Neuronal stem cell (in vitro differentiated cells): ENCODE data around the gene H6PD.

Source experiments
- DNase-seq: peaks from one replicate; pipeline ENCODE4 v3.0.0-alpha.2; 2013; ENCODE audit warnings: low spot score
- H2AFZ ChIP-seq: one replicate; pipeline ENCODE4 v1.6.1; 2013; ENCODE audit warnings: mild to moderate bottlenecking, low read length, inconsistent platforms
- H2AK5ac ChIP-seq: 2 replicates; pipeline ENCODE4 v1.6.1; 2013; ENCODE audit warnings: low read depth, mild to moderate bottlenecking, inconsistent platforms, low read length, moderate library complexity, mixed read lengths
- H2BK120ac ChIP-seq: 2 replicates; pipeline ENCODE4 v1.6.1; 2013; ENCODE audit warnings: low read depth, mild to moderate bottlenecking, inconsistent platforms, low read length, moderate library complexity, mixed read lengths
- H2BK12ac ChIP-seq: one replicate; pipeline ENCODE4 v1.6.1; 2013; ENCODE audit warnings: low read length, inconsistent platforms
- H2BK15ac ChIP-seq: 2 replicates; pipeline ENCODE4 v1.6.1; 2013; ENCODE audit warnings: mild to moderate bottlenecking, low read length, inconsistent platforms, mixed read lengths
- H2BK5ac ChIP-seq: one replicate; pipeline ENCODE4 v1.6.1; 2013; ENCODE audit warnings: inconsistent platforms, mild to moderate bottlenecking, low read length, moderate library complexity
- H3K14ac ChIP-seq: one replicate; pipeline ENCODE4 v1.6.1; 2013; ENCODE audit warnings: low read length, inconsistent platforms
- H3K18ac ChIP-seq: 2 replicates; pipeline ENCODE4 v1.6.1; 2013; ENCODE audit warnings: low read length, inconsistent platforms
- H3K23ac ChIP-seq: 2 replicates; pipeline ENCODE4 v1.6.1; 2013; ENCODE audit warnings: low read depth, mild to moderate bottlenecking, mixed read lengths, low read length, inconsistent platforms; ENCODE audit not compliant: poor library complexity
- H3K27ac ChIP-seq: replicated peaks from 3 replicates; pipeline ENCODE4 v1.5.1; 2013; ENCODE audit warnings: low read length, inconsistent platforms
- H3K27me3 ChIP-seq, 3 experiments: 2 replicates each; pipeline ENCODE4 v1.6.1; 2013; ENCODE audit warnings: low read length in 3 of 3, mild to moderate bottlenecking in 2 of 3, inconsistent platforms in 1 of 3, low read depth in 1 of 3, mixed read lengths in 1 of 3, moderate library complexity in 1 of 3; ENCODE audit not compliant: control insufficient read depth in 3 of 3, insufficient read depth in 3 of 3
- H3K36me3 ChIP-seq, 2 donors: replicated peaks in 1 of 2; 2 replicates each; pipeline ENCODE4 v1.6.1; 2013; ENCODE audit warnings: low read length in 2 of 2; ENCODE audit not compliant: control insufficient read depth in 2 of 2, insufficient read depth in 2 of 2
- H3K4ac ChIP-seq: 2 replicates; pipeline ENCODE4 v1.6.1; 2013; ENCODE audit warnings: inconsistent platforms, mild to moderate bottlenecking, low read length, moderate library complexity
- H3K4me1 ChIP-seq, 2 donors: 1 replicate in 1 of 2; 2 replicates in 1 of 2; pipeline ENCODE4 v1.6.1; 2013; ENCODE audit warnings: low read length in 2 of 2, low read depth in 1 of 2; ENCODE audit not compliant: control insufficient read depth in 2 of 2, insufficient read depth in 1 of 2
- H3K4me2 ChIP-seq: one replicate; pipeline ENCODE4 v1.6.1; 2013; ENCODE audit warnings: mild to moderate bottlenecking, low read length, inconsistent platforms; ENCODE audit not compliant: insufficient read depth, poor library complexity, severe bottlenecking
- H3K4me3 ChIP-seq, 2 donors: 2 replicates each; pipeline ENCODE4 v1.5.1; 2013; ENCODE audit warnings: low read length in 2 of 2, mild to moderate bottlenecking in 2 of 2, inconsistent platforms in 1 of 2, moderate library complexity in 1 of 2
- H3K79me1 ChIP-seq: one replicate; pipeline ENCODE4 v1.6.1; 2013; ENCODE audit warnings: low read depth, mild to moderate bottlenecking, inconsistent platforms, low read length, moderate library complexity
- H3K9ac ChIP-seq: one replicate; pipeline ENCODE4 v1.6.1; 2013; ENCODE audit warnings: mild to moderate bottlenecking, low read depth, low read length, inconsistent platforms; ENCODE audit not compliant: poor library complexity
- H3K9me3 ChIP-seq, 2 donors: replicated peaks in 1 of 2; 2 replicates each; pipeline versions ENCODE3 to v1.6.1; 2013; ENCODE audit warnings: low read length in 2 of 2, mild to moderate bottlenecking in 2 of 2, inconsistent platforms in 1 of 2, low read depth in 1 of 2, mixed read lengths in 1 of 2, moderate library complexity in 1 of 2; ENCODE audit not compliant: control insufficient read depth in 2 of 2, insufficient read depth in 1 of 2
- H4K8ac ChIP-seq: one replicate; pipeline ENCODE4 v1.6.1; 2013; ENCODE audit warnings: low read depth, mild to moderate bottlenecking, inconsistent platforms, low read length, moderate library complexity
- H4K91ac ChIP-seq: one replicate; pipeline ENCODE4 v1.6.1; 2013; ENCODE audit warnings: low read length, low read depth, mild to moderate bottlenecking, inconsistent platforms; ENCODE audit not compliant: poor library complexity
- WGBS, 2 donors: extraction: QIAGEN DNeasy Blood & Tissue Kit; methylation state at CpG; one replicate each; pipeline ENCODE4 v1.1.7; 2013; ENCODE audit warnings: missing lambda C conversion rate in 2 of 2, mixed read lengths in 1 of 2; ENCODE audit not compliant: insufficient read length in 2 of 2, insufficient replicate concordance in 1 of 2; ENCODE audit errors: extremely low coverage in 2 of 2; 5-methylcytosine and 5-hydroxymethylcytosine counted together

H6PD gene

DNA sequence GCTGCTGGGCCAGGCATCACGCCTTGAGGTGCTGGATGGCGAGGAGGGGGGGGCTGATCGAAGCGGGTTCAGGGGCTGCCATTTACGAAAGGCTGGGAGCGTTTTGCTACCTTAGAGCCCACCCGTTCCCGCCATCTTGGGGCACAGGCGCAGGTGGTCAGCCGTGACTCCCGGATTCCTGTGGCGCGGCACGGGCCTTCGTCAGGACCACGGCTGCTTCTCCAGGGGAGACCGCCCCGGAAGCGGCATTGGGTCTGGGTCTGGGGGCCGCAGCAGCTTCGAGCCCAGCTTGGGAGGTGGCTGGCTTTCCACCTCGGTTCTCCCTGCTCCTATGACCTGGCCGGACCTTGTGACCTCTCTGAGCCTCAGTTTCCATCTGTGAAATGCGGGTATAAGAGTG lies 81.9 kb downstream of the H6PD start:
- Histone ChIP-seq H3K27ac (no peak overlapping the region), H2BK5ac (no peak overlapping the region), H3K23ac (peak overlapping the region; percentile 8), H3K27me3 (peaks cover 0 to 63% (median 0%) of the 10 kb centered on the region in 3 experiments), H3K18ac (peak overlapping the region; percentile 48), H3K4me2 (no peak overlapping the region), H3K4me1 (peaks cover 0 to 20% of the 10 kb centered on the region in 2 donors), H3K9me3 (no peaks in the 10 kb centered on the region), H2AK5ac (peak overlapping the region; percentile 81), H3K36me3 (no peaks in the 10 kb centered on the region), H4K91ac (no peak overlapping the region), H3K79me1 (no peaks in the 10 kb centered on the region), H3K4ac (no peak overlapping the region), H2BK12ac (no peak overlapping the region), H2BK15ac (no peak overlapping the region), H2AFZ (no peak overlapping the region), H3K4me3 (no peak overlapping the region), H3K14ac (no peak overlapping the region), H2BK120ac (no peak overlapping the region), H4K8ac (no peak overlapping the region), H3K9ac (no peak overlapping the region)
- WGBS, 2 donors, result no CpG with 5 or more reads among the region's 24 CpGs
- no peak for DNase-seq

DNA sequence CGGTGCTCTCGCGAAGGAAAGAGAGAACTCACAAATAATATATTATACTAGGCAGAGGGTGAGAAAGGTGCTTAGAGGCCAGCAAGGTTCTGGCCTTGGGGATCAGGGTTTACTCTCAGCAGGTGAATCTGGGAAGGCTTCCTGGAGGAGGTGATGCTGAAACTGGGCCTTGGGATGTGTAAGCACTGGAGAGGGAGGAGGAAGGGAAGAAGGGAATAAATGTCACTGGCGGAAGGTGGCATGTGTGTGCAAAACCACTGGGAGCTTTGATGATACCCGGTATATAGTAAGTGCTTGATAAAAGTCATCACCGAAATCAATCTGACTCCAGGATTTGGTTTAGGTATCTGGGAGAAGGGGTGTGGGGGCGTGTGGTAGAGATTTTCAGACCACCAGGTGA lies 82.5 kb downstream of the H6PD start:
- H2BK12ac ChIP-seq, result no peak overlapping the region
- H2BK120ac ChIP-seq, result no peak overlapping the region

DNA sequence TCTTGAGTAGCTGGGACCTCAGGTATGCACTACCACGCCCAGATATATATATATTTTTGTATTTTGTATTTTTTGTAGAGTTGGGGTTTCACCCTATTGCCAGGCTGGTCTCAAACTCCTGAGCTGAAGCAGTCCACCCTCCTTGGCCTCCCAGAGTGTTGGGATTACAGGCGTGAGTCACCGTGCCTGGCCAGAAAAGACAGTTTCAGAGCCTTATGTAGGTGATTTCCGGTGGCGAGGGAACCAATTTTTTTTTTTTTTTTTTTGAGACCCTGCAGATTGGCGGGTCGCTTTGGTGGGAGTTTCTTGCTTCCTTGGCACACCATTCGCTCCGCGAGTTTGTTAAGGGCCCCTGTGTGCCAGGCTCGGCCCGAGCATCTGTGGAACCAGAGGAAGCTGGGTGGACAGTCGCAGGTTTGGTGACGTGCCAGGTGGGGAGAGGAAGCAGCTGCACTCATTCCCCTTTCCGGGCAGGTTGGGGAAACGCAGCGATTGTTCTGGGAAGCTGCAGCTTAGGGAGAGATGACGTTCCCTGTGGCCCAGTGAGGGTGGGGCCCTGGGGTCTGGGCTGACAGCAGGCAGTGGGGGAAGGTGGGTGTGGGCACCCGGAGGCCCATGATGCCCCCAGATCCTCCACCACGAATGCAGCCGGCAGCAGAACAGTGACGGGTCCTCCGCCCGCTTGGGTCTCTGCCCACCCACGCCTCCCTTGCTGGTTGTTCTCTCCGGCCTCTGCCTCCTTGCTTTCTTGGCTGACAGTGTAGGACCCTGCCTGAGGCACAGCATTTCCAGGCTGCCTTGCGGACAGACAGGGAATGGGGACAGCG lies 83.2 kb downstream of the H6PD start:
- Histone ChIP-seq H3K9me3 (no peaks in the 10 kb centered on the region), H3K27ac (no peak overlapping the region), H2BK5ac (no peak overlapping the region), H4K8ac (no peak overlapping the region), H4K91ac (no peak overlapping the region), H2BK12ac (no peak overlapping the region), H3K79me1 (no peaks in the 10 kb centered on the region), H2BK120ac (no peak overlapping the region), H3K9ac (no peak overlapping the region), H3K27me3 (peaks cover 0 to 70% (median 0%) of the 10 kb centered on the region in 3 experiments), H2BK15ac (no peak overlapping the region), H3K23ac (no peak overlapping the region), H3K4me1 (peaks cover 3 to 23% of the 10 kb centered on the region in 2 donors), H2AK5ac (no peak overlapping the region), H3K4me2 (no peak overlapping the region), H3K18ac (peak overlapping the region; percentile 54), H3K4ac (no peak overlapping the region), H3K14ac (no peak overlapping the region), H2AFZ (no peak overlapping the region), H3K36me3 (no peaks in the 10 kb centered on the region), H3K4me3 (no peak overlapping the region)
- no peak for DNase-seq
- WGBS, 2 donors, result no CpG with 5 or more reads among the region's 28 CpGs

More for the DNA sequence above, 82.5 kb downstream of the H6PD start:
- no peak overlapping the region for H3K18ac ChIP-seq
- no peak overlapping the region for H3K23ac ChIP-seq
- H3K4me3 ChIP-seq, result no peak overlapping the region
- no peak for DNase-seq
- H2BK5ac ChIP-seq, result no peak overlapping the region
- no peaks in the 10 kb centered on the region for H3K36me3 ChIP-seq
- H3K4ac ChIP-seq, result no peak overlapping the region
- H3K9me3 ChIP-seq, result no peaks in the 10 kb centered on the region
- no peaks in the 10 kb centered on the region for H3K79me1 ChIP-seq
- peaks cover 0 to 66% (median 0%) of the 10 kb centered on the region in 3 experiments for H3K27me3 ChIP-seq
- H3K14ac ChIP-seq, result no peak overlapping the region
- no CpG with 5 or more reads among the region's 7 CpGs for WGBS, 2 donors
- H2BK15ac ChIP-seq, result no peak overlapping the region
- no peak overlapping the region for H2AFZ ChIP-seq
- H3K9ac ChIP-seq, result no peak overlapping the region
- H3K4me1 ChIP-seq, result peaks cover 0 to 20% of the 10 kb centered on the region in 2 donors
- H3K27ac ChIP-seq, result no peak overlapping the region
- H4K8ac ChIP-seq, result no peak overlapping the region
- no peak overlapping the region for H2AK5ac ChIP-seq
- no peak overlapping the region for H4K91ac ChIP-seq
- no peak overlapping the region for H3K4me2 ChIP-seq

DNA sequence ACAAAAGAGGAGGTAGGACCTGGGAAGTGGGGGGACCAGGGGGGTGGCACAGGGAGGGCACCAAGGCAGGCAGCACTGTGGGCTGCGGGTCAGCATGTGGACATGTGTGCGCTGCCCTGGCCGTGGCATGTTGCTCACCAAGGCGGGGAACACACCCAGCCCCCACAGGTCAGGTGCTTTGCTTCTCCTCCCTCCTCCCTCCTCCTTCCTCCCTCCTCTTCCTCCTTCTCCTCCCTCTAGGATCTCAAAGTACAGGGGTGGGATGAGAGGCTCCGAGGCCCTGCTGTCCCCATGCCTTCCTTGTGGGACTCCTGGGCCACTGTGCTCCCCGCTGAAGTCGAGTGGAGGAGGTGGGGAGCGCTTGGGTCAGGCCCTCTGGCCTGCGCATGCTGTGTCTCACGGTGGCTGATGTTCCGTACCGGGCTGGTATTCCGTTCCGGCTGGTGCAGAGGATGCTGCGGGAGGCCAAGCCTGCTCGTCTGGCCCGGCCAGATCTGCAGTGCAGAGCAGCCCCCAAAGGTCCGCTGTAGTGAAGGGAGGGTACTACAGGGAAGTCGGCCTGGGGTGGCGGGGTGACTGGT lies 84.7 kb downstream of the H6PD start:
- H3K18ac ChIP-seq, result peak overlapping the region; percentile 38
- no peak overlapping the region for H4K8ac ChIP-seq
- no peak for DNase-seq
- H2BK5ac ChIP-seq, result no peak overlapping the region
- H3K4me2 ChIP-seq, result no peak overlapping the region
- no peak overlapping the region for H2BK12ac ChIP-seq
- H3K4ac ChIP-seq, result no peak overlapping the region
- H3K36me3 ChIP-seq, result no peaks in the 10 kb centered on the region
- no peak overlapping the region for H3K4me3 ChIP-seq
- peak overlapping the region; percentile 20 for H2AK5ac ChIP-seq
- no peak overlapping the region for H3K27ac ChIP-seq
- peaks cover 0 to 72% (median 0%) of the 10 kb centered on the region in 3 experiments for H3K27me3 ChIP-seq
- no peaks in the 10 kb centered on the region for H3K79me1 ChIP-seq
- no peaks in the 10 kb centered on the region for H3K9me3 ChIP-seq
- H2BK120ac ChIP-seq, result no peak overlapping the region
- H3K14ac ChIP-seq, result peak overlapping the region; percentile 59
- no peak overlapping the region for H2BK15ac ChIP-seq
- WGBS, 2 donors, result no CpG with 5 or more reads among the region's 20 CpGs
- peak overlapping the region; percentile 56 for H3K23ac ChIP-seq
- no peak overlapping the region for H2AFZ ChIP-seq
- H3K4me1 ChIP-seq, result peaks cover 3 to 23% of the 10 kb centered on the region in 2 donors
- peak overlapping the region; percentile 50 for H3K9ac ChIP-seq
- no peak overlapping the region for H4K91ac ChIP-seq
